BLaER1 (cell line): ENCODE measurements around the gene RBPJ.

ENCODE experiments used
- H3K27ac ChIP-seq: shearing (Covaris generic); formaldehyde crosslinking; 2 replicates; pipeline ENCODE4 v1.8.1; 2022
- H3K27me3 ChIP-seq: shearing (Covaris generic); formaldehyde crosslinking; 2 replicates; pipeline ENCODE4 v1.8.1; 2022
- H3K36me3 ChIP-seq: shearing (Covaris generic); formaldehyde crosslinking; 2 replicates; pipeline ENCODE4 v1.8.1; 2022
- H3K4me1 ChIP-seq: shearing (Covaris generic); formaldehyde crosslinking; 2 replicates; pipeline ENCODE4 v1.8.1; 2022
- H3K4me2 ChIP-seq: shearing (Covaris generic); formaldehyde crosslinking; 2 replicates; pipeline ENCODE4 v1.8.1; 2022
- H3K4me3 ChIP-seq: shearing (Covaris generic); formaldehyde crosslinking; 2 replicates; pipeline ENCODE4 v1.8.1; 2022
- H3K9ac ChIP-seq: shearing (Covaris generic); formaldehyde crosslinking; 2 replicates; pipeline ENCODE4 v1.8.1; 2022
- H3K9me3 ChIP-seq: shearing (Covaris generic); formaldehyde crosslinking; 2 replicates; pipeline ENCODE4 v1.8.1; 2022
- H4K20me1 ChIP-seq: shearing (Covaris generic); formaldehyde crosslinking; 2 replicates; pipeline ENCODE4 v1.8.1; 2022
- Cebpa-rat ChIP-seq: shearing (Covaris generic); IDR thresholded peaks from 2 replicates; pipeline ENCODE4 v1.8.1; 2022

The RBPJ gene

GRCh38 chr4:26426892-26427291 lies 106.1 kb downstream of the RBPJ start:
- Histone ChIP-seq H3K4me2 (no peak overlapping the region), H3K27ac (no peak overlapping the region), H3K9me3 (no peaks in the 10 kb centered on the region), H3K9ac (no peak overlapping the region), H3K27me3 (no peaks in the 10 kb centered on the region), H4K20me1 (no peaks in the 10 kb centered on the region), H3K4me1 (peaks cover 19% of the 10 kb centered on the region), H3K36me3 (peaks cover 100% of the 10 kb centered on the region), H3K4me3 (no peak overlapping the region)
- TF ChIP-seq Cebpa-rat = no peak

- no peak for TF ChIP-seq Cebpa-rat
- Histone ChIP-seq H3K27me3 (no peaks in the 10 kb centered on the region), H3K9me3 (no peaks in the 10 kb centered on the region), H3K9ac (no peak overlapping the region), H3K4me1 (peaks cover 19% of the 10 kb centered on the region), H3K27ac (no peak overlapping the region), H4K20me1 (no peaks in the 10 kb centered on the region), H3K4me2 (no peak overlapping the region), H3K36me3 (peaks cover 94% of the 10 kb centered on the region), H3K4me3 (no peak overlapping the region)
These were observed 109.1 kb downstream of the RBPJ start for GRCh38 chr4:26429910-26430309.

- H3K9me3 ChIP-seq = no peaks in the 10 kb centered on the region
- H3K4me1 ChIP-seq = peaks cover 19% of the 10 kb centered on the region
- peaks cover 92% of the 10 kb centered on the region for H3K36me3 ChIP-seq
- no peaks in the 10 kb centered on the region for H4K20me1 ChIP-seq
- no peak overlapping the region for H3K27ac ChIP-seq
- no peak for TF ChIP-seq Cebpa-rat
- no peak overlapping the region for H3K9ac ChIP-seq
- H3K27me3 ChIP-seq = no peaks in the 10 kb centered on the region
- no peak overlapping the region for H3K4me3 ChIP-seq
- H3K4me2 ChIP-seq = no peak overlapping the region
These were observed 110.8 kb downstream of the RBPJ start for GRCh38 chr4:26431461-26432180.

GRCh38 chr4:26432419-26432818 lies 111.6 kb downstream of the RBPJ start:
- Histone ChIP-seq H3K9ac (no peak overlapping the region), H3K9me3 (no peaks in the 10 kb centered on the region), H4K20me1 (no peaks in the 10 kb centered on the region), H3K4me3 (no peak overlapping the region), H3K27ac (no peak overlapping the region), H3K36me3 (peaks cover 92% of the 10 kb centered on the region), H3K4me2 (no peak overlapping the region), H3K27me3 (no peaks in the 10 kb centered on the region), H3K4me1 (peaks cover 19% of the 10 kb centered on the region)
- no peak for TF ChIP-seq Cebpa-rat

GRCh38 chr4:26433556-26433955 lies 112.7 kb downstream of the RBPJ start:
- Histone ChIP-seq H3K9me3 (no peaks in the 10 kb centered on the region), H3K27me3 (no peaks in the 10 kb centered on the region), H4K20me1 (no peaks in the 10 kb centered on the region), H3K4me1 (peaks cover 7% of the 10 kb centered on the region; the same call in 1 of the 2 replicates), H3K27ac (no peak overlapping the region), H3K4me2 (no peak overlapping the region), H3K9ac (no peak overlapping the region), H3K4me3 (no peak overlapping the region), H3K36me3 (peaks cover 92% of the 10 kb centered on the region)
- TF ChIP-seq Cebpa-rat = no peak

- Histone ChIP-seq H3K4me1 (peaks cover 2% of the 10 kb centered on the region; the same call in 1 of the 2 replicates), H3K4me2 (no peak overlapping the region), H4K20me1 (no peaks in the 10 kb centered on the region), H3K27ac (no peak overlapping the region), H3K9me3 (no peaks in the 10 kb centered on the region), H3K27me3 (no peaks in the 10 kb centered on the region), H3K36me3 (peaks cover 92% of the 10 kb centered on the region), H3K9ac (no peak overlapping the region), H3K4me3 (no peak overlapping the region)
- TF ChIP-seq Cebpa-rat = no peak
These were observed 113.3 kb downstream of the RBPJ start for GRCh38 chr4:26434030-26434639.

GRCh38 chr4:26441102-26441501 lies 120.3 kb downstream of the RBPJ start:
- peaks cover 41% of the 10 kb centered on the region for H3K36me3 ChIP-seq
- 0 out of 2 replicates have a peak, but pooled peaks cover 8% of the 10 kb centered on the region for H3K9me3 ChIP-seq
- no peak overlapping the region for H3K9ac ChIP-seq
- TF ChIP-seq Cebpa-rat = no peak
- no peak overlapping the region for H3K4me3 ChIP-seq
- no peaks in the 10 kb centered on the region for H3K27me3 ChIP-seq
- H4K20me1 ChIP-seq = no peaks in the 10 kb centered on the region
- no peak overlapping the region for H3K27ac ChIP-seq
- H3K4me1 ChIP-seq = no peaks in the 10 kb centered on the region
- H3K4me2 ChIP-seq = no peak overlapping the region

- H3K4me3 ChIP-seq = no peak overlapping the region
- H3K27me3 ChIP-seq = no peaks in the 10 kb centered on the region
- no peak overlapping the region for H3K9ac ChIP-seq
- no peaks in the 10 kb centered on the region for H3K4me1 ChIP-seq
- H3K27ac ChIP-seq = no peak overlapping the region
- TF ChIP-seq Cebpa-rat = no peak
- peaks cover 34% of the 10 kb centered on the region for H3K36me3 ChIP-seq
- no peak overlapping the region for H3K4me2 ChIP-seq
- H3K9me3 ChIP-seq = 0 out of 2 replicates have a peak, but pooled peaks cover 8% of the 10 kb centered on the region
- no peaks in the 10 kb centered on the region for H4K20me1 ChIP-seq
These were observed 121.0 kb downstream of the RBPJ start for GRCh38 chr4:26441771-26442170.

GRCh38 chr4:26447378-26447777 lies 126.6 kb downstream of the RBPJ start:
- H3K36me3 ChIP-seq = peaks cover 2% of the 10 kb centered on the region; the same call in 1 of the 2 replicates
- H3K27ac ChIP-seq = no peak overlapping the region
- no peaks in the 10 kb centered on the region for H4K20me1 ChIP-seq
- H3K9me3 ChIP-seq = 0 out of 2 replicates have a peak, but pooled peaks cover 5% of the 10 kb centered on the region
- H3K4me2 ChIP-seq = no peak overlapping the region
- TF ChIP-seq Cebpa-rat = no peak
- 0 out of 2 replicates have a peak, but pooled peaks cover 3% of the 10 kb centered on the region for H3K4me1 ChIP-seq
- no peaks in the 10 kb centered on the region for H3K27me3 ChIP-seq
- H3K4me3 ChIP-seq = no peak overlapping the region
- no peak overlapping the region for H3K9ac ChIP-seq

GRCh38 chr4:26450418-26450817 lies 129.6 kb downstream of the RBPJ start:
- H3K4me2 ChIP-seq = no peak overlapping the region
- no peaks in the 10 kb centered on the region for H4K20me1 ChIP-seq
- no peak overlapping the region for H3K4me3 ChIP-seq
- H3K4me1 ChIP-seq = 0 out of 2 replicates have a peak, but pooled peaks cover 5% of the 10 kb centered on the region
- H3K27ac ChIP-seq = no peak overlapping the region
- H3K9ac ChIP-seq = no peak overlapping the region
- H3K9me3 ChIP-seq = peaks cover 10% of the 10 kb centered on the region
- TF ChIP-seq Cebpa-rat = no peak
- H3K36me3 ChIP-seq = no peaks in the 10 kb centered on the region
- no peaks in the 10 kb centered on the region for H3K27me3 ChIP-seq
